ENCODE measurements around the gene KRT10.

Gene KRT10

DNA sequence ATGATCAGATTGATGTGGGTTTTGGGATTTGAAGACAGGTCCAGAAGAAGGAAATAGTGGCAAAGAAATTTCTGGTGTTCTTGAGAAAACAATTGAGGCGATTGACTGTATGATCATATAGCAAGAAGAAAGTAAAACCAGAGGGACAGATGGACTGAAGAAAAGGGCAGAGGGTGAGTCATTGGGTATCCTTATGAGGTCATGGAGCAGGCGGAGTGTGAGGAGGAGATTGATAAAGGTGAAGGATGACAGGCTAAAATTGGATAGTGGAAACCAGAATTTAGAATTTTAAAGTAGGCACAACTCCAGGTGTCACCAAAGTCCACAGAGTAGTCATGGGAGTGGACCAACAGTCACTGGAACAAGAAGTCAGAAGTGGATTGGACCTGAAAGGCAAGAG, 21.3 kb downstream of the KRT10 start:
- no peak for DNase-seq

DNA sequence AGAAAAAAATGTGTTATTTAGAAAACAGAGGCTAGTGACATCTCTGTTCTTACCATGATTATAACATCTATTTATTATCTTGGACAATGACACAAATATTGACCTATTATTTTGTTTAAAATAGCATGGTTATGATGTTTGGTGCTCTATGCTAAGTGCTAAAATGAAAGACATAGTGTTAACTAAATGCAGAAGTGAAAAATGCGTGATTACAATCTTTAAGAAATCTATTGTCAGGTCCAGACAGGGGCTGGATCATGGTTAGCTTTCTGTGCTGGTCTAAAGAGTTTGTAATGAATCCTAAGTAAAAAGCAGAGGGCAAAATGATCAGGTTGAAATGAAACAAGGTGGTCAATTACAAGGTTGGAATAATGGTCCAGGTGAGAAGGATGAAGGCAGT, 22.0 kb downstream of the KRT10 start:
- DNase-seq, result no peak

DNA sequence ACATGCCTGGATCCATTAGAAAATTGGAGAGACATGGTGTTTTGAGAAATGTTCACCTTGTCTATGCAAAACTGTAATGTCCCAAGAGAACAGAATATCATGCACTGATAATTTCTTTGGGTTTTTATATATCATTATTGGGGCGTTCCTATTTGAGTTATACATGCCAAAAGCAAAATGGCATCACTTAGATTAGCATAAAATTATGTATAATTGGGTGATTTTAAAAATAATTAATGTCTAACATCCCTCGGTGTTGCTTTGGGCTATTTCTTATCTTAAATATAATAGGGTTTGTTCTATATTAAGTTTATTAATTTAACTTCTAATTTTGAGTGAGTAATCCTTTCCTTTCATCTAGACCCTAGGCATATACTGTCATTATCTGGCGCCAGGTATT, 22.6 kb downstream of the KRT10 start, which contains the start of gene KRT28:
Gene KRT28, minus strand, starts transcription at position 101 of the 400 bp plus-strand sequence. Its CDS starts 66 bp downstream, at position 35.
- DNase-seq, result no peak

GRCh38 chr17:40796846-40797245, 25.6 kb downstream of the KRT10 start:
- no peak for DNase-seq

- no peak for DNase-seq
These were observed 27.3 kb downstream of the KRT10 start for GRCh38 chr17:40795019-40795667.

DNA sequence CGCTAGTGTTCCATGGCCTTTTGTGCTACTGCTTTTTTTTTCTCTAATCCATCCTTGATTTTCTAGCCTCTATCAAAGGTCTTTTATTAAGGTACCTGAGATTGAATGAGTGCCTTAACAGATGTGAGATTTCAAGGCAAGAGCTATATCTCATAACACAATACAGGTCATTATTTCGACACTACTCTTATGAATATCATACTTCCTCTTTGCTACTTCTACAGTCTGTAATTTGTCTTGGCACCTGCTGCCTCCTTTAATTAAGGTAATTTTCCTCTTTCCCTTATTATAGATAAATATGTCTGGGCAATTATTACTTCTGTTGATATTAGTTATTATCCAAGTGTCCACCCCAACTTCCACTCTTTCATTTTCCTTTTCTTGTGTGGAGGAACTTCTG, 27.9 kb downstream of the KRT10 start:
- peak; percentile 17 for DNase-seq

GRCh38 chr17:40793832-40794231, 28.6 kb downstream of the KRT10 start:
- DNase-seq, result no peak

DNA sequence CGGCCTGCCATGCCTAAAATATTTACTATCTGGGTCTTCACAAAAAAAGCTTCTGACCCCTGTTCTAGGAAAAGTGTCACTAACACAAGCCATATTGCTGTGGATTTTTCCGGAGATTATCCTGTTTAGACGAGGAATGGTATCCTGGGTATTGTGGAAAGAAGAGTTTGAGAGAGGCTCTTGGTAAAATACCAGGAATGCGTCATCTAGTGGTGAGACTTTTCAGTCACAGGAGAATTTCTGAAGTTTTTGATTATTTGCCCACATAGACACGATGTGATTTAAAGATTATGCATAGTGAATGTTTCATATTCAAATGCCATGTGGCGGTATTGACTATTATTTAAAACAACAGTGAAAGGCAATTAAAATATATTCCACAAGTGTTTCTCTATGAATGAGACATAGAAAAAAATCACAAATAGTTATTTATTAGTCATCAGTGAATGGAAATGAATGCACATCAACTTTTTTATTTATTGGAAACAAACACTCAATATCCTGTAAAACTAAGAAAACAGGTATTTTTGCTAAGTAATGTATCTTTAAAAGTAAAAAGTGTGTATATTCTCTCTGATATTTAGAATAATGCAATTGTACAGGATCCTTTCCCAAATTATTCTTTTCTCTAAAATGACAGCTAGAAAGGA, 30.5 kb downstream of the KRT10 start:
- DNase-seq, result no peak

DNA sequence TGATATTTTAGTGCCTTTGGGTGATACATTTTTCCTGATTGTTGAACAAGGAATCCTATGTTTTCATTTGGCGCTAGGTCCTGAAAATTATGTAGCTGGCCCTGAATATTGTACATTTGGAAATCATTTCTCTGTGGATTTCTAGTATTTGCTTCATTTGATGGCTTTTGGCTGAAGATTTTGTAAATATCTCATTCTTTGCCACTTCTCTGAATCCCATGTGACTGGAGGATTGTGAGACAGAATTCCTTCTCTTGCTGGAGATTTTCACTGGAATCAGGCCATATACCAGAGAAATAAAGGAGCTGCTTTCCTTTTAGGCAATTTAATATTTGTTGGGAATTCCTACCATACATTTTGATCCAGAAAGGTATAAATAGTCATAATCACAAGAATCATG, 31.3 kb downstream of the KRT10 start:
- DNase-seq, result no peak

DNA sequence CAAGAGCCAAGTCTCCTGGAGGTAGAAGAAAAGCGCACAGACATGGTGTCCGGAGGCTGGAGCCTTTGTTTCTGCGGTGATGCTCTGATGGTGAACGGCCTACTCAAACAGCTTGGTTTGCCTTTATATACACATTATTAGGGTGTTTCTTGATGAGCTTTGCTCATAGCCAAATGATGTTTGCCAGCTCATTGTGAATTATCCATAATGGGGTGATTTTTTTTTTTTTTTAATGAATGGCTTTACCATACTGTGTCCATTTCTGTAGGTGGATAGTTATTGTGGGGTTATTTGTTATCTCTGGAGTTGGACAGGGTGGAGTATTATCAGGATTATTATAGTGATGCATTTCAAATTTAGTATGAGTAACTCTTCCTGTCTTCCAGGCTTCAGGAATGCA, 40.0 kb downstream of the KRT10 start, which contains the start of gene KRT27:
Gene KRT27, minus strand, starts transcription at position 101 of the 400 bp plus-strand sequence. Its CDS starts 57 bp downstream, at position 44.
- no peak for DNase-seq

DNA sequence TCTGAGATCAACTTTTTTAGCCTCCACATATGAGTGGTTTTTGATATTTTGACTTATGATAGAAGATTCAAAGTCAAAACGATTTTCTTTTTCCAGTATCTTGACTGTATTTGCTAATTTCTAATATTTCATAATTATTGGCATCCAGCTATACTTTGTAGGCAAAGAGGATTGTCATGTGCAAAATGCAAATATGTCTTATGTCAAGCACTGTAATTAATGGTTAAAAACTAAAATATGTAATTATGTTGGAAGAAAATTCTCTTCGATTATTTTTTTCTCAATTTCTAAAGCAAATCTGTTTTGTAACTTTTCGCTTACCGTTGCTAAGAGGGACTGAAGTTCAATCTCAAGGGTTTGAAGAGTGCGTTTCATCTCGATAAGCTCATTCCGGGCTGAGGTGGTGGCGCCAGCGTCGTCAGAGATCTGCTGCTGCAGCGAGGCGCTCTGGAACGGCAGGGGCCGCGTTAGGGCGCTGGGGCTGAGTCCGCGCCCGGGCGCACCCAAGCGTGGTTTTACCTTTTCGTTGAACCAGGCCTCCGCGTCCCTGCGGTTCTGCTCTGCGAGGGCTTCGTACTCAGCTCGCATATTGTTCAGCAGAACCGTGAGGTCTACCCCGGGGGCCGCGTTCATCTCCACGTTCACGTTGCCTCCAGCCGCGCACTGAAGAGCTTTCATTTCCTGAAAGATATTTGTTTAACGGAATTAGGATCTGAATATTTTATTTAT, 43.1 kb downstream of the KRT10 start:
- DNase-seq, result no peak

GRCh38 chr17:40778461-40778860, 44.0 kb downstream of the KRT10 start:
- DNase-seq, result no peak

DNA sequence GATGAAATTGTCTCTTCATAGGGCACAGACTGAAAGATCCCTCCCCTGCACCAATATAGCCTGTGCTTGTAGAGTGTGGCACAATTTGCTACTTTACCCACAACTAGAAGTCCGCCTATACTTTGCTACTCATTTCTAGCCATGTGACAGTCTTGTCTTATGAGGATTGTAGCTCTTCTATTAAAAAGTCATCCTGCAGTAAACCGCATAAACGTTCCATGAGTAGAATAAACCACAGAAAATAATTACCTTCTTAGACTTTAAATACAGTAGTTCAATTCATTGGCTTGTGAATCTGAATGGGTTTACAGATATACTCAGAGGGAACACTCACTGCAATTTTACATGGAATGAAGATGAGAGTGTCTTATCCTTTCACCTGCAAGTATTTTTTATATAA, 44.4 kb downstream of the KRT10 start:
- no peak for DNase-seq

- DNase-seq, result no peak
These were observed 45.0 kb downstream of the KRT10 start for GRCh38 chr17:40777459-40777858.

DNA sequence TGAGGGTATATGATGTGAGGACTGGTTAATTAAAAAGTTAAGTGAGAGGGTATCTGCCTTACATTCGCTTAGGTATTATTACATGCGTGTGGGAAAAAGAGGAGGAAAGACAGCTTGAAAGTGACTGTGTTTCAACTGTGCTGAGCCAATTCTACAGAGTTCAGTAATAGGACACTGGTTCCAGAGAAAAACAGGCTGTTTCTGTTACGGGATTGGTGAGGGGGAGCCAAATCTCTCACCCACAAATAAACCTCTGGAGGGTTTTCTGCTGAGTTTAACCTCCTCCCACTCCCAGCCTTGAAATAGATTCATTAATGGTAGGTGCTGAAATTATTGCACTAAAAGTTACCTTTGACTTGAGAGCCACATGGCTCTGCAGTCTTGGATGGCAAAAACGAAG, 46.5 kb downstream of the KRT10 start:
- DNase-seq, result no peak

DNA sequence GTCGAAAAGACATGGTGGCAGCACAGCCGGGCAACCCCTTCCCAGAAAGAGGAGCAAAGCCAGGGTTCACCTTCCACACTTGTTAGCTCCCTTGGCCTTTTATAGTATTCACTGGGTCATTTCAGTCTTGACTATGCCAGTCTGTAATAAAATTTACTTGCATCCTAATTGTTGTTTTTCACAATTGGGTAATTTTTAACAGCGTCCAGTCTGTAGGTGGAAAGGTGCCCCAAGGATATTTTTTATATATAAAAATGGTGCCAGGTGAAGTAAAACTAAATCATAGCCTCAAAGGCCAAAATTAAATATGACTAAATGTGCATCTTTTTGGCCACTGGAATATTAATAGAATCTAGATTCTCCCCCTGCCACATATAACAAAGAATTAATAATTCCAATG, 50.3 kb downstream of the KRT10 start, which contains the start of gene KRT26:
Gene KRT26, minus strand, starts transcription at position 101 of the 400 bp plus-strand sequence. Its CDS starts 88 bp downstream, at position 13.
- DNase-seq, result no peak
